Fibroblast of gingiva (primary cell): ENCODE measurements around the gene TMEM156.
"Not testable (repeated sequence)": the region's sequence is repeated elsewhere in the genome, so short reads cannot be mapped to it uniquely, and the experiment has no call there.

Source experiments
- DNase-seq: peaks from one replicate; pipeline ENCODE4 v3.0.0-alpha.2; 2011; ENCODE audit warnings: low read depth

Gene TMEM156

DNA sequence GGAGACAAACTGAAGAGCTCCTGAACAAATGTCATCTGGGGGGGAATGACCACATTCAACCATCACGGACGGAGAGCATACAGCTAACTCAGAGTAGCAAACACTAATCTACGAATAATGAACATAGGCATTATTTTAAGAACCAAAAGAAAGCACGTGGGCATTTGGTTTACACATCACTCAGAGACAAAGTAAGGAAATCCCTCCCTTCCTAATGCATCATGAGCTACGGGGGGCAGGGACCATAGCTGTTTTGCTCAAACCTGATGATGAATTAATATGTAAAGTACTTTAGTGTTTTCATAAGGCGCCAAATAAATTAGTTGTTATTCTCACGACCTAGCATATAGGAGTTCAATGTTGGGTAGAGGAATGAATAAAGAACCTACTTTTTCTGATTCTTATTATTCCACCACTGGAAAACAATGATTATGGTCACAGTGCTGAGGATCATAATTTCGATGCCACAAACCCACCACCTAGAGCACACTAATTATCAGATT, 11.7 kb upstream of the TMEM156 start:
- no peak for DNase-seq

DNA sequence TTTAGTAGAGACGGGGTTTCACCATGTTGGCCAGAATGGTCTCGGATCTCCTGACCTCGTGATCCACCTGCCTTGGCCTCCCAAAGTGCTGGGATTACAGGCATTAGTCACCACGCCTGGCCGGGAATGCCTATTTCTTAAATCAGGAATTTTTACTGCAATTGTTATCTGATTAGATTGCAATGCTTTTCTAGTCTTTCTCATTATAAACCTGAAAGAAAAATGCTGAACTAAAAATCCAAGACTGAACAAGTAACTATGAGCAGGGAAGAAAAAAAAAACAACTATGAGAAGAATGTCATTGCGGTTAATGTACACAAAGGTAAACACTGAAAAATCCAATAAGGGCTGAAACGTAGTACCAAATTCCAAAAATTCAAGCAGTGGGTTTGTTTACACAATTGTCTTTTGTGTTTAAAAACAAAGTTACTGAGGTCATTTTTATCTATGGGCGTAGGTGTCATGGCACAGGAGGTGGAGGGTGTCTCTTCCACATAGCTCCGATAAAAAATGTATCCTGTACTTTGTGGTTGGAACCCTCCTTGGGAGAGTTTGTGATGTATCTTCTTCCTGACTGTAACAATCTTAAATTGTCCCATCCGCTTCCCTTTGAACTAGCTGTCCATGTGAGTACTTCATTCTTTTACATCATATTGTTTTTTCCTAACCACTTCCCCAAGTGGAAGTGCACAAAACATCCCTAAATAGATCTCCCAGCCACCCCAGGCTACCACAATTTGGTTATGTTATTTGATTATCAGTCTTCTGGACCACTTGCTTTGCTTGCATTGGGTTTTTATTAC, 11.1 kb upstream of the TMEM156 start:
- DNase-seq: no peak

DNA sequence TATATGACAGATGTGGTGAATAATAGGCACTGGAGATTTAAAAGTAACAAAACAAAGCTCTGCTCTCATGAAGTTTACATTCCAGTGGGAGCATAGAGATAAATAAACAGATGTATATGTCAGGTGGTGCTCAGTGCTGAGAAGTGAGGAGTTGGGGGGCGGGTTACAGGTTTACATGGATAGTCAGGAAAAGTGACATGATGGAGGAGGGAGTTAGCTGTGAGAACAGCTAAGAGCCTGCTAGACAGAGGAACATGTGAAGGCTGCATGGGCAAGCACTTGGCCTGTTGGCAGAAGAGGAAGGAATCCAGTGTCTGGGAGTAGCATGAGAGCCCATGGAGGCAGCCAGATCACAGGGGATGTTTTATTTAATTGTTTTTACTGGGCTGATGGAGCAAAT, 10.2 kb upstream of the TMEM156 start:
- DNase-seq: no peak

DNA sequence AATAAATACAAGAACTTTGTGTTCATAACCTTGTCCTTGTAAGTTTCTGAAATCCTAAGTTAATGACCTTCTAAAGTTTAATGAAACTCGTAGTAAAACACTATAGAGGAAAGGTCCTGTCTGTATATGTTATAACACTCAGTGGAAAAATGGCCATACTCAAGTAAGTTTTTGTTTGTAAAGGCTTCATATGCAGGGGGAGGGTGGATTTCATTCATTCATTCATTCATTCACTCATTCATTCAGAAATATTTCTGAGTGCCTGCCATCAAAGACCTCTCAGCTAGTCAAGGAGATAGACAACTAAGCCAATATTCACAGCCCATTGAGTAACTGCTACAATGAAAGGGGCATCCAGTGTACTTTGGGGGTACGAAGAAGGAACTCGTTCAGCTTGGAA, 6.9 kb upstream of the TMEM156 start:
- DNase-seq: no peak

DNA sequence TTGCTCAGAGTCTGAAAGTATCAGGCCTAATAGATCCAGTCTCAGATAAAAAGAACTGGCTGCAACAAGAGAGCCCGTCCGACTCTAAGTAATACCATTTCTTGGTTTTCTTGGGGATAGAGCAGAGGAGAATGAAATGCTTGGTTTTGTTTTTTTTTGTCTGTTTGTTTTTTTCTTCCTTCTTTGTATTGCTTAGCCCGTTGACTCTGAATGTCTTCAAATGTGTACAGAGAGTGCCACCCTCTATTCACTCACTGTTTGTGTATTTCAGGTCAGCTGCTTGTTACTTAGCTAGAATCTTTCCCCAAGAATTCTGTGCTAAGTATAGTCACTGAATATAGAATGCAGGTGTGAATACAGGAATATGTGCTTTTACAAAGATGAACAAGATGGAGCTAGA, 5.7 kb upstream of the TMEM156 start:
- no peak for DNase-seq

DNA sequence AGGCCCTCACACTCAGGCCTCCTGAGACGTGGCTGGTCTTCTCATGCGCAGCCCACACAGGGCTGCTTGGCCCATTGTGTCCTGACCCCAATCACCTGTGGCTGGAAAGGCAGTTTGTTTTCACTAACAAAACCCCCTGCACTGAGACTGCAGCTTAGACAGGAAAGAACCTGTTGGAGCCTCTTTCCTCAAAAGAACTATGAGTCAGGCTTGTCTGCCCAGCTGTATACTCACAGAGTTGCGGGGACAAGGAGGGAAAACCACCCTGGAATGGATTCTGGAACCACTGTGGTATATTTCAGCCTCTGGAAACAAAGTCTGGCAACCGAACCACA, 5.2 kb upstream of the TMEM156 start:
- DNase-seq: peak; percentile 18

DNA sequence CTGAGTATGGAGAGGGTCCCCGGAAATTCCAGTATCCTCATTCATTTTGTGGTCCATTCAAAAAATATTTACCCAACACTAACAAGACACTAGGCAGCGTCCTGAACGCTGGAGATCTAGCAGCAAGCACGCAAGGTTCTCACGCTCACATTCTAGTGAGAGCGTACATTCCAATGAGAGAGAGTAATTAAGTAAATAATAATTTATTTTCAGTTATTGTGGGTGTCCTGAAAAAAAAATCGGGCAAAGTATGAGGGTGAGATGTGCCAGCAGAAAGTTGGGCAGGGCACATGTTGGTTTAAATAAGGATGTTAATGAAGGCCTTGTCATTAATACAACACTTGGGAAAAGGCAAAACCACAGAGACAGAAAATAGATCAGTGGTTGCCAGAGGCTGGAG, 4.0 kb upstream of the TMEM156 start:
- DNase-seq: peak; percentile 75

DNA sequence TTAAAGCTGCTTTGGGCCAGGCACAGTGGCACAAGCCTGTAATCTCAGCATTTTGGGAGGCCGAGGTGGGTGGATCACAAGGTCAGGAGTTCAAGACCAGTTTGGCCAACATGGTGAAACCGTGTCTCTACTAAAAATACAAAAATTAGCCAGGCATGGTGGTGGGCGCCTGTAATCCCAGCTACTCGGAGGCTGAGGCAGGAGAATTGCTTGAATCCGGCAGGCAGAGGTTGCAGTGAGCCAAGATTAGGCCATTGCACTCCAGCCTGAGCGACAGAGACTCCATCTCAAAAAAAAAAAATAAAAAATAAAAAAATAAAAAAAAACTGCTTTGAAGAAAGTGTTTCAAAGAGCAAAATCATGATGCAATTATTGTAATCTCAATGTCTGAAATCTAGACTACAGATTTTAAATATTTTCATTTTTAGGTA, 604 bp downstream of the TMEM156 start:
- not testable (repeated sequence) for DNase-seq

DNA sequence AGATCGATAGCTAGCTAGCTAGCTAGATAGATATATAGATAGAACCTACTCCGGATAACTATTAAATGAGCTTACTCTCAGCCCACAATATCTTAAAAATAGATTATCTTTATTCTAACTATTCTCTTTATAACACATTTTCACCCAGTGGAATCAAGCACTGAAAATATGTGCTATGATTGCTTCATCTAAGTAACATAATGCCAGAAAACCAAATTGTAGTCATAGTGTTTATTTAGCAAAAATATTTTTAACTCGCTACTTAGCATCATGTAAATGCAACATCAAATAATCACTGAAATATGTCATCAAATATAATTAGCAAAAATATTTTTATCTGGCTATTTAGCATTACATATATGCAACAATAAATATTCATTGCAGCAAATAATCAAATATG, 1.5 kb downstream of the TMEM156 start:
- DNase-seq: peak; percentile 52

DNA sequence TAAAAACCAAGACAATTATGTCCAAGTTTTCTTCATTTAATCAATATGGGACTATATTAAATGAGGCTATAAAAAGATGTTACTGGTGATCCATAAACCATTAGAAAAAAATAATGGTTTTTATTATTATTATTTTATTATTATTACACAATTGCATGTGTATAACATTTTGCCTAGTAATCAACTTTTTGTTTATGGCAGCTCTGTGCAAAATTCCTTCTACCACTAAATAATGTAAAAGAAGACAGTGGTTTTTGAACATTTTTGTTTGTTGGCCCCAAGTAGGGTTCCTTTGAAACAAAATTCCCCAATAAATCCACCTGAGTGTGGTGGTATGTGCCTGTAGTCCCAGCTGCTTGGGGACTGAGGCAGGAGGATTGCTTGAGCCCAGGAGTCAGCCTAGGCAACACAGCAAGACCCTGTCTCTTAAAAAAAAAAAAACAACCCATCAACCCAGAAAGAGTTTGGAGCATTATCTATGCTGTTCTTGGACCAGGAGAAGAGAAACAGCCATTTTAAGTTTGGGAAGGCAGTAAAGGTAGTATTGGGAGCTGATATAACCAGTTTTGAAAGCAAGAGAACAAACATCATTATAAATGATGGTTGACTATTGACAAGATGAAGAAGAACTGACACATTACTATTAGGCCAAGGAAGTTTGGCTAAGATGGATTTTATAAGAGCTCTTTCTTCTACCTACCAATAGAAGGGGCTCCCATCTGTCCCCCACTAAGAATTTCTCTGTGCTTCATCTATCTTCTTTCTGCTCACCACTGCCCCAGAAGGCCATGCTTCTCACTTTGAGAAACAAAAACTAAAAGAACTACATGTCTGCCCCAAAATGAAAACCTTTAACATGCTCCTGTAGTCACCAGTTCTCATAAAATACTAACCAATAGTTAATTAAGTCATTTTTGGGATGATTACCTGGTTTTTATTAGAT, 2.2 kb downstream of the TMEM156 start:
- no peak for DNase-seq

DNA sequence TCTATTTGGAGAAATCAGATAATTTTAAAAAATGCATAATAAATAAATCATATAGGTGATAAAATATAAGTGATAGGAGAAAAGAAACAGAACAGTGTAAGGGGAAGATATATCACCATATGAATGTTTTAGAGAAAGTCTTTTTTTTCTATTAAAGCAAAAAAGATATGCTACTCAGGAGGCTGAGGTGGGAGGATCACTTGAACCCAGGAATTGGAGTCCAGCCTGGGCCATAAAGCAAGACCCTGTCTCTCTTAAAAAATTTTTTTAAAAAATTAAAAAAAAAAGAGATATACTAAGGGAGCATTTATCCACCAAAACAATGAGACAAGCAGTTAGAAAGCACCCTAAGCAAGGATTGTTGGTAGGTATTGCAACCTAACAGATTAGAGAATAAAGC, 6.1 kb downstream of the TMEM156 start:
- DNase-seq: no peak

DNA sequence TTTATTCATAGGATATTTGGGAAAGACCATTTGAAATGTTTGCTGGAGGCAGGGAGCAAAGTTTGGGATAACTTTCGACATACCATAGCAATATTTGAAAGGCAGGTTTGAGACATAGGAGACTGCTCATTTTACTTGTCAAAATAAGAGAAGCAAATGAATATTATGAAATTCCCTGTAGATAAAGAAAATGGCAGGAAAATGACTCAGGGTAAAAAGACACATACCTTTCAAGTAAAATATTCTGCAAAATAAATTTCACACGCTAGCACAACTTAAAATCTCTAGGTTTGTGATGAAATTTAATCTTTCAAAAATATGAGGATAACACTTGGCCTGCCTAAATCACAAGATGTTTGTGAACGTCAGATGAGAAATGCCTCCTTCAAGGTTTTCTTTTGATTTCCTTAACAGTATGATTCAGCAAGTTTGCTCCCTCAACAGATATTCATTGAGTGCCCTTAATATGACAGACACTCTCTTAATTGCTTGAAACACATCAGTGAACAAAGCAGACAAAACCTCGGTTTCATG, 6.6 kb downstream of the TMEM156 start:
- no peak for DNase-seq

DNA sequence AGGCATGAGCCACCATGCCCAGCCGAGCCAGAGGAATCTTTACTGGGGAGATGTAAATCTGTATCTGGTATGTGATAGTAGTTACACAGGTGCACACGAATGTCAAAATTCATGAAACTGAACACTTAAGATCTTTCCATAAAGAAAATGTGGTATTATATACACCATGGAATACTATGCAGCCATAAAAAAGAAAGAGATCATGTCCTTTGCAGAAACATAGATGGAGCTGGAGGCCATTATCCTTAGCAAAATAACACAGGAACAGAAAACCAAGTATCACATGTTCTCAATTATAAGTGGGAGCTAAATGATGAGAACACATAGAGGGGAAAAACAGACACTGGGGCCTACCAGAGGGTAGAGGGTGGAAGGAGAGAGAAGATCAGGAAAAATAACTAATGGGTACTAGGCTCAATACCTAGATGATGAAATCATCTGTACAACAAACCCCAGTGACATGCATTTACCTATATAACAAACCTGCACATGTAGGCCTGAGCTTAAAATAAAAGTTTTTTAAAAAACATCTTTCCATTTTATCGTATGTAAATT, 7.8 kb downstream of the TMEM156 start:
- DNase-seq: no peak

DNA sequence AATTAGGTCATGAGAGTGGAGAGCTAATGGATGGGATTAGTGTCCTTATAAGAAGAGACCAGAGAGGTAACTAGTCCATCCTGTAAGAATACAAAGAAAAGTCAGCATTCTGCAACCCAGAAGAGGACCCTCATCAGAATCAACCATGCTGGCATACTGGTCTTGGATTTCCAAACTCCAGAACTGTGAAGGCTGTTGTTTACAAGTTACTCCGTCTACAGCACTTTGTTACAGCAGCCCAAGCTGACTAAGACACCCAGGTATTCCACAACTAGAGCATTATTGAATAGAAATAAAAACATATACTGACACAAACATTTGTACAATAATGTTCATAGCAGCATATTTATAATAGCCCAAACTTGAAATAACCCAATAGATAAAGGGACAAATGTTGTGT, 9.2 kb downstream of the TMEM156 start:
- DNase-seq: no peak

DNA sequence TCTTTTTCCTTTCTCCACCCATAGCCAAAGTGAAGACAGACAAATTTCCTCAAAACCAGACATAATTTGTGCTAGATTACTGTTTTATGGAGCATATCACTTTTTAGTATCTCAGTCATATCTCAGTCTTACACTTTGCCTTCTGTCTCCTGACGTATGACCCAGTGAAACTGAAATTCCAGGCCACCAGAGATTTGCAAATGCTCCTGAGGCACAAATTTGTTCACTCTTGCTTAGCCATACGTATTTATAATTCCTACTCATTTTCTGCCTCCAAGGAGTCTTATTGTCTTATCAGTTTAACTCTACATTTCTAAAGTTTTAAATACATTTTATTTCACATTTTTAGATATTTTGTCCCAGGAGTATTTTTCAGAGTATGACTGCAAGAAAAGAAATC, 10.0 kb downstream of the TMEM156 start:
- no peak for DNase-seq

DNA sequence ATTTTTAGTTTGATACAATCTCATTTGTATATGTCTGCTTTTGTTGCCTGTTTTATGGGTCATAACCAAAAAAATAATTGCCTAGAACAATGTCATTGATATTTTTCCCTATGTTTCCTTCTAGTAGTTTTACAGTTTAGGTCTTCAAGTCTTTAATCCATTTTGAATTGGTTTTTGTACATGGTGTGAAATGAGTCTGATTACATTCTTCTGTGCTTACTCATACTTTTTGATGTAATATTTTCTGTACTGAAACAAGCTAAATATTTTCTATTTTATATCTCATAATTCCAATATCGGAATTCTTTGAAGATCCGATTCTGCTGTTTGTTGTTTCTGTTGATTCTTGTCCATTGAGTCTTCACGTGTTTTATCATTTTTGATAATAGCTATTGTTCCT, 10.6 kb downstream of the TMEM156 start:
- no peak for DNase-seq

DNA sequence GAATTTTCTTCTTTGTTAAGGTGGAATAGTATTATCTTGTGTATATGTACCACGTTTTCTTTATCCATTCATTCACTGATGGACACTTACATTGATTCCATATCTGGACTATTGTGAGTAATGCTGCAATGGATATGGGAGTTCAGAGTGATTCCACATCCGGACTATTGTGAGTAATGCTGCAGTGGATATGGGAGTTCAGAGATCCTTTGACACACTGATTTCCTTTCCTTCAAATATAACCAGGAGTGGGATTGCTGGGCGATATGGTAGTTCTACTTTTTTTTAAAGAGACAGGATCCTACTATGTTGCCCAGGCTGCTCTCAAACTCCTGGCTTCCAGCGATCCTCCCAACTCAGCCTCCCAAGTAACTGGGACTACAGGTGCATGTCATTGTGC, 12.1 kb downstream of the TMEM156 start:
- no peak for DNase-seq

DNA sequence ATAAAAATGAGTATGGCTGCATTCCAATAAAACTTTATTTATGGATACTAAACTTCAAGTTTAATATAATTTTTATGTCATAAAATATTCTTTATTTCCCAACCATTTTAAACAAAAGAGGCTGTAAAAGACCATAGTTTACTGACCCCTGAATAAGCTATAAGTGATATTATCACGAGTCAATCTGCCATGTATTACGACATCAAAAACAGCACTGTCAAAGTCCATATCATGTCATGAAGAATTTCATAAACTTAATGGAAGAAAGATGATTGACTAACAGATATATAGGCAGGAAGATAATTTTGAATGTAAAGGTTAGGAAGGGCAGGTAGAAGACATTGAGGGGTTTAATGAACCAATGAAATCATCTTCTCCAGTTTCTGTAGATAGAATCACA, 18.2 kb downstream of the TMEM156 start:
- no peak for DNase-seq

DNA sequence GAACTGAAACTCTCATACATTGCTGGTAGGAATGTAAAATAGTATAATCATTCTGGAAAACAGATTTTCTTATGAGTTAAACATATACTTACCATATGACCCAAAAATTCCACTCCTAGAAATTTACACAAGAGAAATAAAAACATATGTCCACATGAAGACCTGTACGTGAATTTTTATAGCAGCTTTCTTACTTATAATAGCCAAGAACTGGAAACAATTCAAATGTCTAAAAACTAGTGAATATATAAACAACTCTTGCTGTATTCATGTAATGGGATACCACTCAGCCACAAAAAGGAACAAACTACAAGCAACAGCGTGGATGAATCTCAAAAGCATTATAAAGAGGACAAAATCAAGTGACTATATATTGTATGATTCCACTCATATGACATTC, 27.5 kb downstream of the TMEM156 start:
- DNase-seq: peak; percentile 34

DNA sequence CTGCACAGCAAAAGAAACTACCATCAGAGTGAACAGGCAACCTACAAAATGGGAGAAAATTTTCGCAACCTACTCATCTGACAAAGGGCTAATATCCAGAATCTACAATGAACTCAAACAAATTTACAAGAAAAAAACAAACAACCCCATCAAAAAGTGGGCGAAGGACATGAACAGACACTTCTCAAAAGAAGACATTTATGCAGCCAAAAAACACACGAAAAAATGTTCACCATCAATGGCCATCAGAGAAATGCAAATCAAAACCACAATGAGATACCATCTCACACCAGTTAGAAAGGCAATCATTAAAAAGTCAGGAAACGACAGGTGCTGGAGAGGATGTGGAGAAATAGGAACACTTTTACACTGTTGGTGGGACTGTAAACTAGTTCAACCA, 30.2 kb downstream of the TMEM156 start:
- not testable (repeated sequence) for DNase-seq

DNA sequence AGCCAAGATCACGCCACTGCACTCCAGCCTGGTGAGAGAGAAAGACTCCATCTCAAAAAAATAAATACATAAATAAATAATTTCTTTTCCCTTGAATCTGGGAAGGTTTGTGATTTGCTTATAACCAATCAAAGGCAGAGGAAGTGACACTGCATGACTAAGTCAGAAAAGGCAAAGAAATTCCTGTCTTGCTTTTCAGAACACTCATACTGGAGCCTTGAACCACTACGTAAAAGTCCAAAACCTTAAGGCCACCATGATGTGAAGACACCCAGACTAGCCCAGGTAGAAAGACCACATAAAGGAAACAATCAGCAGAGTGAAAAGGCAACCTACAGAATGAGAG, 36.6 kb downstream of the TMEM156 start:
- no peak for DNase-seq

DNA sequence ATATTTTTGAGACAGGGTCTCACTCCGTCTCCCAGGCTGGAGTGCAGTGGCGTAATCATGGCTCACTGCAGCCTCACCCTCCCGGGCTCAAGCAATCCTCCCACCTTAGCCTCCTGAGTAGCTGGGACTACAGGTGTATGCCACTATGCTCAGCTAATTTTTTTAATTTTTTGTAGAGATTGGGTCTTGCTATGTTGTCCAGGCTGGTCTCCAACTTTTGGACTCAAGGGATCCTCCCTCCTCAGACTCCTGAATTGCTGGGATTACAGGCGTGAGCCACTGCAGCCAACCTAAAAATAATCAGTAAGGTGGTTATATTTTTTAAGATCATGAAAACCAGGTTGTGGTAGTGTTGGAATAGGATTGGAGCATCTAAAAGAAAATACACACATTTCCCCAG, 38.1 kb downstream of the TMEM156 start:
- DNase-seq: no peak

DNA sequence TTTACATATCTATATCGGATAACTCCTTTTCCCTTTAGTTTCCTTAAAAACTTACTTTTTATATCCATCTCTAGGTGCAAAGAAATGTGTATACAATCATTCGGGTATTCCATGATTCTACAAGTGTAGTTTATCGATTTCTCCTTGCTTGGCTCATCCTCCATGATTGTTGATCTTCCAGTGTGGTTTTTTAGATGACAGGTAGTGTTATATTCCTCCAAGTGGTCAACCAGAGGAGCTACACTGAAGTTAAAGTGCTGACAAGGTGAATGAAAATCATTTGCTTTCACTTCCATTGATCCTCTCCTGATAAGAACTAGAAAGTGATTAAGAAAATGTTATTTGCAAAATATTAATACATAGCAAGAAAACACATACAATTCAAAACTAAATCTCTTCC, 38.5 kb downstream of the TMEM156 start:
- DNase-seq: no peak
